ENCODE results near the gene UNC13C. TPM values are rescaled to one million over a fixed set of nuclear protein-coding genes. Genes with fewer than 3 reads are reported as not detected.

The UNC13C gene
- total RNA-seq, 1 donor from 2014 or later: not detected

DNA sequence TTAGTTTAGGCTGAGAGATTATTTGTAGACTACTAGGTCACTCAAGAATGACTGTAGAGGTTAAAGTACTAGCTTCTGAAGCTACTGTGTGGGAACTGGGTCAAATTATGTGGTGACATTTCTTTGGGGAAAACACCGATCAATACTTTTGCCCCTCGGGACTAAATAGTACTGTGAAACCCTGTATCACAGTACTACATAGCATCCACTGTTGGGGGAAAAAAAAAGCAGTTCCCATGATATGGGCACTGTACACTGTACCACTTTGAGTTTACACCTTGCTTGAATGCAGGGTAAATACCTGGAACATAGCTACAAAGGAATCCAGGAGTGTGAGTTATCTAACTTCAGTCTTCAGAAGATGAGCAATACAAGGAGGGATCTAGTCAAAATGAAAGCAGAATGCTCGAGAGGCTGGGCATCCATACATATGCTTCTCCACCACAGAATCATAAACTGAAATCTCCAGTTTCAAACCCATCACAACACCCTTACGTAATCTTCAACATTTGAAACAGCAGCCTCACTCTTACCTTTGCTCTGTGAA, 311.4 kb downstream of the UNC13C start:
- intact Hi-C loops (cut with micrococcal nuclease): no loop called here

DNA sequence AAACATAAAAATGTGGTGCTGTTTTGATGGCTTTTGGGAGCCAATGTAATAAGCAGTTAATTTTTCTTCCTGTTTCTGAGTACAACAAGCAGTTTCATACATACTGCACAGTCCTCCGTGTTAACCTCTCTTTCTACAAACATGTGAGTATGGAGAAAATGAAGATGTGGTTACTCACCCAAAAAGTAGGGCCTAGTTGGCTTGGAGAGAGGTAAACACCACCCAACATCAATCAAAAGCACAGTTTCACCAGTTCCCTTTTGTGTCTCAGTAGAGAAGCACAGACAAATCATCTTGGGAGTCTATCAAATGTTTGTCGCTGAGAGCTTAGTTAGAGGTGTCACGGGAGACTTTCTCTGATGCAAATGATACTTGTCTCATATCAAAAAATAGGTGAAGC, 320.2 kb downstream of the UNC13C start:
- intact Hi-C loops (cut with micrococcal nuclease): no loop called here

DNA sequence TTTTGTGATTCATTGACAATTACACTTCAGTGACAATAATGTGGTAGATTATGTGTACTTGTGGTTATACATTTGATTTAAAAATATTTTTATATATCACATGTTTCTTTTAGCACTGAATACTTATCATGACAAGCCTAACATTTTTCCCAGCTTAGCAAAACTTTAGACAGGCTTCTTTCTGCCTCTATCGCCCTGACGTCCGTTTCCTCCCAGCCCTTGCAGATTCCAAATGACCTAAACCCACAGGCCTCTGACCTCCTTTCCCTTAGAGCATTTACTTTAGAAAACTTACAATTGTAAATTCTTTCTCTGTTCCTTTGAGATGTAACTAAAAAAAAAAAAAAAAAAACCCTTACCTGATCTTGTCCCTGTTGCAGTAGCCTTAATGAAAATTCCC, 326.1 kb downstream of the UNC13C start:
- intact Hi-C loops (cut with micrococcal nuclease): no loop called here

DNA sequence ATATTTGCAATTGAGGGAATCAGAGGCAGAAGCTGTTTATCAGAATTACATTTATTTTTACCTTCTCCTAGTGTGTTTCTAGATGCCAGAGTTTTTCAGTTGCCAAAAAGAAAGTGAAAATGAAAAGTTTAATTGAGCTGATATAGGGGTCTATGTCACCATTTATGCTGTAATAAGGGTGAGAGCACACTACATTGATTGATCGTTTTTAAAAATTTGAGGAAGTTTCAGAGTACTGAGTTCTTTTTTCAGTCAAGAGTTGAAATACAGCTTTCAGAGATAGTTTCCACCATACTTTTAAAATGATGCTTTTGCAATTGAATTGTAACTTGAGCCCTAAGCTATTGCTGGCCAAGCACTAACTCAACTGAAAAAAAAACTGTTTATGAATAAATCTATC, 326.9 kb downstream of the UNC13C start:
- intact Hi-C loops (cut with micrococcal nuclease): no loop called here

DNA sequence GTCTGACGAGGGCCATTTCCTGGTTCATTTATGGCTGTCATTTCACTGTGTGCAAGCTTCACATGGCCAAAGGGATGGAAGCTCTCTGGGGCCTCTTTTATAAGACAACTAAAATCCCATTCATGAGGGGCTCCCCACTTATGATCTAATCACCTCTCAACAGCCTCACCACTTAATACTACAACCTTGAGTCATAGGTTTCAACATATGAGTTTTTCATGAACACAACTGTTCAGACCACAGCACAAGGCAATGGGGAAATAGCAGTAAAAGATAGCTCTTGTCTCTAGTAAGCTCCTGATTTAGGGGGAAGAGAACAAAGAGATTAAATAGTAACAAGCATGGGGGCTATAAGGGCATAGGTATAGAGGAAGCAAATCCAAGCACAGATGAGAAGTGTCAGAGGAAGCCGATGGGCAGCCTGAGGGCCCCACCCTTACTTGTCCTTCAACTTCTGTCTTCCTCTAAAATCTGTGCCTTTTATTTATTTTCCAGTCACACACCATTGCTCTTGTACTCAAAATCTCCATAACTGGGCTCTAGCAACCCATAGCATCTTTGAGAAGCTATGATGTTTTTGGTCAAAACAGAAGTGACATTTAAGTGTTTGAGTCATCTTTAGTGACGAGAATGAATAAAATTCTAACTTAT, 329.1 kb downstream of the UNC13C start:
- intact Hi-C loops (cut with micrococcal nuclease): no loop called here

DNA sequence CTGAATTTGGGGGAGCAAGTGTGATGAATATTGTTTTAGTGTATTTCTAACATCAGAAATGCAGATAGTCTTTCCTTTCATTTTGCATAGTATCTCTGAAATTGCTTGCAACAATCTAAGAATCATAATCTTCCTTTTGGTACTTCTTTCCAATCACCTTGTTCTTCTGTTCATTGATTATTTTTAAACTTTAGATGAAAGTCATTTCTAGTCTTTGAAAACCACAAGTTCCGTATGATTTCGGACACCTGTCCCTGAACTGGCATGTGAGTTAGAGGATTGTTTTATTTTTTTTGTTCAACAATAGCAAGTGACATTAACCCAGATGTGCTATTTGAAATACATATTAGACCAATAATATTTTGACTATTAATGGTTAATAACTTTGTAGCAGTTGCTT, 329.7 kb downstream of the UNC13C start:
- intact Hi-C loops (cut with micrococcal nuclease): no loop called here

DNA sequence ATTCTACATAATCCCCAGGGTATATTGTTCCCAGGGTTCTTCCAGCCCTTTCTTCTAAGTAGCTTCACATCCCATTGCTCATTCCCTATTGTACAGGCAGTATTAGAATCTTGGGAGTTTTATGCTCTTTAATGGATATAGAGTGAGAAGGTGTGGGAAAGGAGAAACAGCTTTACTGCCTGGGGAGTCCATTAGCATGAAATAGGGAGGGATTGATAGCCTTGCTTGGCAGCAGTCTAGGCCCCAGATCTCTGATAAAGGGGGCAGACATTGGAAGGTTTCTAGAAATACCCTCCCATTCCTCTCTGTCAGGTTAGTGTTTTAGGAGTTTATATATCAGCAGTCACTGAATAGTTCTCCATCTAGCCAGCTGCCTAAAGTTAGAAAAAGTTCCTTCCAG, 334.3 kb downstream of the UNC13C start:
- intact Hi-C loops (cut with micrococcal nuclease): no loop called here

DNA sequence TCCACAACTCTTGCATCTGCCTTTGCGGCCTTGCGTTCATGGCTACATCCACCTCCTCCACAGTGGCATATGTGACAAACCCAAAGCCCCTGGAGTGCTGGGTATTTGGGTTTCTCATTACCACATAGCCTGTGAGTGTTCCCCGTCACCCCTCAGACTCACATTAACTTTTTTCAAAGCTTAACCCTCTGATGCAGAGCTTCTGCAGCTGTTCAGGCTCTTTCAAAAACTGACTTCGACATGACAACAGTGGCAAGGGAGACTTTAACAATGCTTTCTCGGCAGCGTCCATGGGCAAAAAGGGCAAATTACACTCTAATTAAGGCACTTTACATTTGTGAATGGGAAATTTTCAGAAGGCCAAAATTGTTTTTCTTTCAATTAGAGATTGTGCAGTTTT, 343.2 kb downstream of the UNC13C start:
- intact Hi-C loops (cut with micrococcal nuclease): no loop called here

DNA sequence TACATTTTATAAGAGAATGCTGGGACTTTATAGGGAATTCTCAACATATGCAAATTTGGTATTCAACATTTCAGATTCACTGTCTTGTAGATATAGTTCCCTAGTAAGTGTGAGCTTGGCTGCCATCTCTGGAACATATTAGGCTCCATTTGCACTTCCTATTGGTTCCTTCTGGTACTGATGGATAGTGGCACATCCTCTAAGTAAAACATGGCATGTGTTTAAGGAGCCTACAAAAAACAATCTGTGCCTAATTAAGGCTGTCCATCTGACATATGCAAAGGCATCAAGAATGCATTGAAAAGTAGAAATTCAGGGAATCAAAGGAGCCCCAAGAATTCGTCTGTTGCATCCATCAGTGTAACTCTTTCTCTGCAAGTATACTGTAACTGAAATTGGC, 344.1 kb downstream of the UNC13C start:
- intact Hi-C loops (cut with micrococcal nuclease): no loop called here

DNA sequence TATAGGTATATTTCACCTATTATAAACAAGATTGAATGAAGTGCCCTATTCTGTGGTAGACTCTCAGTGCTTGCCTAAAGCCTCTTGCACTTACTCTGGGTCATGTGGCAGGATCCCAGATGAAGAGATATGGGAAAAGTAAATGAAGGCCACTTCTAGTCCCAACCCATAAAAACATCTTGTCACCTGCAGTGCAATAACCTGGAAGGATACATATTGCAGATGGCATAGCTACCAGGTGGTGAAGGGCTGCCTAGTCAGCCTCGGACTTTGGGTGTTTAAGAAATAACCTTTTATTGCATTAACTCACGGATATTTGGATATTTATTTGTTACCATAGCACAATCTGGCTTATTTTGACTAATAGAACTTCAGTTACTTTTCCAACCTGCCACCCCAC, 367.1 kb downstream of the UNC13C start:
- intact Hi-C loops (cut with micrococcal nuclease): no loop called here

DNA sequence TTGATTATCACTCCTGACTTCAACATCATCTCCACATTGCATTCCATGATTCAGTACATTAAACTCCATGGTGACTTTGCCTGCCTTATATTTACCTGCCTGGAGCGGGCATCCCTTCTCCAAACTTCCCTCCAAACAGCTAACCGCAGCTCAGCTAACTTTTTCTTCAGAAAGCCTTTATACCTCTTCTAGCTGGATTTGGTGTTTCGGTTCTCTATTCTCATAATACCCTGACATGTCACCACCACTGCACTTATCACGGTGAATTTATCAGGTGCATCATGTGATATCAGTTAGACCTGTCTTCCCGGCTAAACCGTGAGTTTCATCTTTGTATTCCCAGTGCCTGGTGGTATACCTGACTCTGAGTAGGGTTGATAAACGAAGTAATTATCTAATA, 367.6 kb downstream of the UNC13C start:
- intact Hi-C loops (cut with micrococcal nuclease): no loop called here

DNA sequence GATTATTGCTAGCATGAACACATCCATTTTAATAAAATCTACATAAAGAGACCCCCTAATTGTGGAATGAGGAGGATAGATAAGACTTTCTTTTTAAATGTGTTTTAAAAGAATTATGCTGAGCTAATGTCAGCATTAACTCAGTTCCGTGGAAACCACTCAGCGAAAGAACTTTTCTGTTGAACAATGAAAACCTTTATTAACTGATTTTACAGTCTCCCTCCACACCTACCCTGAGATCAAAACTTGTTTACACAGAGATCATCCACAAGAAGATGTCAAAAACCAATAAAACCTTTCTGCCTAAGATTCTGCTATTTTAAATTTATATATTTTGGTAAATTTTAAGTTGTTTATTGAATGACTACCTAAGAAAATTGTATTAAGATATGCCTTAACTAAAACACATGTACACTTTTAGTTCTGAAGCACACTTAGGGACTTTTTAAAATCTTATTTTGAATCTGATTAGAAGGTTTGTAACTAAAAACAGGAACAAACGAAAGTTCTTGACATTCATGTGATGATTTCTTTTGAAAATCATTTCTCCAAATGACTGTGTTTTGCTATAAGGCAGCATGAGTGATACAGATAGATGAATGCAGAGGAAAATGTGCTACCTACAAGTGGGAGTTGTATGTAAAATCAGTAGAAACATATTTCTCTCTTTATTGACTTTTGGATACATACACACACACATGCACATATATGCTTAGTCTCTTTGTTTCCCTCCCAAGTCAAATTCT, 369.0 kb downstream of the UNC13C start:
- intact Hi-C loops (cut with micrococcal nuclease): no loop called here

DNA sequence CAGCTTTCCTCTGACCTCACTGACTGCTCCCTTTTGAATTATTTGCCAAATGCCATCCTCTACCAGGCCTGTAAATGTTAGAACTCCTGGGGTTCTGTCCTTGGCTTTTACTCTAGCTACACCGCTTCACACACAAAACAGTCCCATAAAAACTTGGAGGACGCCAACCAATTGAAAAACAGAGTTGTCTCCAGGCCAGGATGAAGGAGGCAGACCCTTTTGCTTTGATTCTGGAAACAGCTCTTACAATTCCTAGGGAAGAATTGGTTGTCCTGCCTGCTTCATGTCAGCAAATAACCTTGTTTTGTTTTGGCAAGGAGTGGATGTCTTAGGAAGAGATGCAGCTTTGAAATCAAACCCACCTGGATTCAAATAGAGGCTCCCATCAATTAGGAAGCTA, 375.5 kb downstream of the UNC13C start:
- intact Hi-C loops (cut with micrococcal nuclease): no loop called here

DNA sequence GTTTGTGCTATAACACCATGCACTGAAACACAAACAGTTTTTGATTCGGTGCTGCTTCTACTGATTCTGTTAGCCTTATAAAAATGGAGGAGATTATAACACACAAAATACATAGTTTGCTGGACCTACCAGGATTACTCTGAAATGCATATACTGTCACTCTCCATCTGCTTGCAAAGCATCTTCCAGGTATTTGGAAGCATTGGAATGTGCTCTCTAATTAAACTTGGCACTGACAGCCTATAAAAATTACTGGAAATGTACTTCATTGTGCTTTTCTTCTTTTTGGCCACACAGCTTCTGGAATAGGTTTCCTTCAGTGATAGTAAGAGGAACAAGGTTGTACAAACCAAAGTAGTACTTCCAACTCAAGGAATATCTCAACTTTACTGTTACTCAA, 376.1 kb downstream of the UNC13C start:
- intact Hi-C loops (cut with micrococcal nuclease): no loop called here

DNA sequence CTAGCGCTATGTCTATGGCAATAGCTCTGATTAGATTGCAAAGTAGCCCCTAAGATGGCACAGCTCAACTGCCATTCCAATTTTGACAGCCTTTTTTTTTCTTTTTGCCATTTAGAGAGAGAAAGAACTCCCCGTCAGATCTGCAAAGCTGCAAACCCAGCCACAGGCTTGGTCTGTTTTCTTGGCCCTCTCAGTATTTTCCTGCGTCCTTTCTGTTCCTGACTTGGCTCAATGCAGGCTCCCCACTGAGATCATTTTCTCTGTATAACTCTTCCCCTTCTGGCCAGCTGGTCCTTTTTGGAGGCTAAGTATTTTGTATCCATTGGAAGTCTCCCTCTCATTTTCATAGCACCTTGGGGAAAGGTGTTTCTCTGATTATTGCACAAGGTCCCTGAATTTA, 386.7 kb downstream of the UNC13C start:
- intact Hi-C loops (cut with micrococcal nuclease): no loop called here

DNA sequence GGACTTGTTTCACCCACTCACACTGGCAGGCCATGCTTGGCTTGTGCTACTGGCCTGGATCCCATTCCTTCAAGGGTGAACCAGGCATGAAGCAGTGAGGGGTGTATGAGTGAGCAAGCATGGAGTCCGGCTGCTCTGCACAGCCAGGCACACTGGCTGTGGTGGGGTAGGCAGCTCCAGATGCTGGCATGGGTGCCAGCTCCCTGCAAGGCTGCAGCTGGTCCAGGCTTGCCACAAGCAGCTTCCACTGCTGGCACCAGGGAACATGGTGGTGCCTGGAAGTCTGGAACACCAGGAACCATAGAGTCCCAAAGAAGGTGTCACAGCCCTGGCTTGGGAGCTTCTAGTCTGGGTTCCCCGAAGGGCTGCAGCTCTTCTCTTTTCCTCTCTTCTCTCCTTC, 395.1 kb downstream of the UNC13C start:
- intact Hi-C loops (cut with micrococcal nuclease): no loop called here

DNA sequence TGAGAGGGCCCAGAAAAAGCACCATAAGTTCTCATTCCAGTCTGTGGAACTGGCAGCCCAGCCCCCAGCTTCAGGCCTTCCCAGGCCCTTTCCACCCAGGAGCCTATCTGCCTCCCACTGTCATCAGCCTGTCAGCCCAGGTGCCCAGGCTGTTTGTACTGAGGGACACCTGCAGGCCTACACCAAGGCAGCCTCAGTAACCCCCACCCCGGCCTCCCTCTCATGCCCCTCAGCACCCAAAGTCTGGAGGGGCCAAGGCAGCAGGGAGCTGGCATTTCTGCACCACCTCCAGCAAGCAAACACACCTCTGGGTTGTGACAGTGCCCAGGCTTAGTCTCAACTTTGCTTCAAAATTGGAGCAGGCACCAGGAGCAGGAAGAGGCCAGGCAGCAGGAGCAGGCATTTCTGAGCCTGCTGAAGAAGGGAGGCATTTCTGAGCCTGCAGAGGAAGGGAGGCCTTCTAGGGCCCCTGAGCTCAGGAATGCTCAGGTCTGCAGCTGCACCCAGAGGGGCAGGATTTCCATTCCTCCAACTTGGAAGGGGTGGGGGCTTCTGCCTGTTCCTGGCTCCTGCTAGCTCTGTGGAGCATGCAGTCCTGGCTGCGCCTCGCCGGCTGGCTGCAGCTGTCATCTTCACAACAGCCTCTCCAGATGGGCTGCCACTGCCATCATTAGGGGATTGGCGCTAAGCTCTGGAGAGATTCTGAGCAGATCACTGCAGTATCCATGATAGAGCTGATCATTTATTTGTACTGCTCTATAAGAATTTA, 396.1 kb downstream of the UNC13C start:
- intact Hi-C loops (cut with micrococcal nuclease): no loop called here

DNA sequence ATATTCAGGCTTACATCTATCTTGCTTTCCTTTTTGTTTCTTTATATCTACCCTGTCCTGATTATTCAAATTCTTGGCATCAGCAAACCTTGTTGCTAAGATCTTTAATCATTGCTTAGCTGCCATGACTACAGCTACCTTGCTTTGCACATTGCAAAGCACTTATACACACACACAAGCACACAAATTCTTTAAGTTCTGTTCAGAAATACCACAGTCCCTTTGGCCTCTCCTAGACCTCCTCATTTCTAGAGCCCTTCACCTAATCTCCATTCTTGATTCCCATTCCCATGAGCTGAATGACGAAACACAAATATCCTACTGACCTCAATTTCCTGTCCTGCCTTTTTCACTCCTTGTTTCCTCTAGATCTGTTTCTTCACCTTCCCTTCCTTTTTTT, 409.6 kb downstream of the UNC13C start:
- intact Hi-C loops (cut with micrococcal nuclease): no loop called here

DNA sequence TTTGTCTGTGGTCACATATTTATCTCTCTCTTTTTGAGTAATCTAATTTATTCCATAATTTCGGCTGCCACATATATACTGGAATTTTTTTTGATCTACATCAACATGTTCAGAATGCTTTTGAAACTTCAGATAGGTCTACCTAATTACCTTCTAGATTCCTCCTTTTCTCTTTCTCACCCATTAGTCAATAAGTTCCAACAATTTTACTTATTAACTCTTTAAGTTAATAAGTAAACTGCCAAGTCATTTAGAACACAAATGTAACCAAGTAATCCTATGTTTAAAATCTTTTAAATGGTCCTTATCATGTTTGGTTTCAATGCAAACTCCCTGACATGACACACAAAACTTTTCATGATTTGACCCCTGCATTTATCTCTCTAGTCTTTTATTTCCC, 410.5 kb downstream of the UNC13C start:
- intact Hi-C loops (cut with micrococcal nuclease): no loop called here

DNA sequence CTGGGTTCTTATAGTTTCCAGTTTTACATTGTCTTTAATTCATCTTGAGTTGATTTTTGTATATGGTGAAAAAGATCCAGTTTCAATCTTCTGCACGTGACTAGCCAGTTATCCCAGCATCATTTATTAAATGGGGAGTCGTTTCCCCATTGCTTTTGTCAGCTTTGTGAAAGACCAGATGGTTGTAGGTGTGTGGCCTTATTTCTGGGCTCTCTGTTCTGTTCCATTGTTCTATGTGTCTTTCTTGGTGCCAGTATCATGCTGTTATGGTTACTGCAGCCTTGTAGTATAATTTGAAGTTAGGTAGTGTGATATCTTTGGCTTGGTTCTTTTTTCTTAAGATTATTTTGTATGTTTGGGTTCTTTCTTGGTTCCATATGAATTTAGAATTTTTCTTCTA, 432.2 kb downstream of the UNC13C start:
- intact Hi-C loops (cut with micrococcal nuclease): no loop called here

DNA sequence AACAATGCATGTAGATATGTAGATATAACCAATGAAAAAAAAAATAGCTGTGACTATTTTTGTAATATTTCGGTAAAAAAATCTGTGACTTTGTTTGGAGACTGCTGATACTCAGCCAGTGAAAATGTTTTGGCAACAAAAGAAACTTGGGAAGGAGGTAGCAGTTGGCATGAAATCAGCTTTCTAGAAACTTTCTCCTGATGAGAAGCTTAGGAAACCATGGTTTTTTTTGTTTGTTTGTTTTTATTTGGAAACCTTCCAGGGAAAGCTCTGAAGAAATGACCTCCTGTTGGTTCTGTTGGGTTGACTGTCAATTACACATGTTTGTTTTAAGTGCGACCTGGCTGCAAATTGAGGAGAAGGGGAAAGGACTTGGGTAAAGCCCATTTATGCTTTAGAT, 445.9 kb downstream of the UNC13C start:
- intact Hi-C loops (cut with micrococcal nuclease): no loop called here

DNA sequence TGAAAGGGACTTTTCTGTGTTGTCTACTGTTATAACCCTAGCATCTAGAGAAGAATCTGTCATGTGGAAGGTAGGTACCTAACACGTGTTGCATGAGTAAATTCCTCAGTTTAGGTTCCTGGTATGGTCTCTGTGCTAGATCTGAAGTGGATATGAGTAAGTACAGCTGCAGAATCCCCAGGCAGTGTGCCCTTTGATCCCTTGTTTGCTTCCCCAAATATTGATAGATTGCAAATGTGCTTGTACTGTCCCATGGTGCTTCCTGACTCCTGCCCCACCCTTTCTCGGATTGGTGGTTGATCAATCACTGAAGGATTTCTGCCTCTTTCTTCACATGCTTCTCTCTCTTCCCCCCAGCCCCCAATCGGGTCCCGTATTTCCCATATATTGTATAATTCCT, 450.4 kb downstream of the UNC13C start:
- intact Hi-C loops (cut with micrococcal nuclease): no loop called here

All from T-helper 2 cell treated with Interferon-gamma antibody and Interleukin-4, amounts not matched to agents 100 ng/mL and 5 ng/mL, for 36 hours (primary cell).